Neural cell (in vitro differentiated cells): ENCODE measurements around the gene HRH2. TPM values are rescaled to one million over a fixed set of nuclear protein-coding genes. Genes with fewer than 3 reads are reported as not detected.
A peak's percentile ranks its signal among the peaks of the same experiment; 100 is the strongest.

Source experiments
- H2AFZ ChIP-seq: fragments of 200-600, 300-800 bp; sonication (generic), shearing (Covaris generic); 2 replicates; pipeline ENCODE4 v1.6.0; 2014; ENCODE audit warnings: low read depth, mild to moderate bottlenecking, antibody characterized with exemption, low read length, moderate library complexity
- H3F3A ChIP-seq: fragments of 200-600 bp; shearing (Covaris generic); 2 replicates; pipeline ENCODE4 v1.6.1; 2016; ENCODE audit warnings: mild to moderate bottlenecking, moderate library complexity, mixed read lengths, antibody characterized with exemption, low read length; ENCODE audit not compliant: insufficient read depth, poor library complexity, severe bottlenecking
- H3K27ac ChIP-seq: fragments of 200-600, 300-800 bp; sonication (generic), shearing (Covaris generic); 2 replicates; pipeline ENCODE4 v1.5.1; 2014; ENCODE audit warnings: mild to moderate bottlenecking, low read length, moderate library complexity
- H3K27me3 ChIP-seq: fragments of 300-800, 200-600 bp; sonication (generic), shearing (Covaris generic); 2 replicates; pipeline ENCODE4 v1.6.0; 2014; ENCODE audit warnings: mild to moderate bottlenecking, low read depth, low read length, moderate library complexity; ENCODE audit not compliant: insufficient read depth
- H3K36me3 ChIP-seq: fragments of 300-800, 200-600 bp; sonication (generic), shearing (Covaris generic); 2 replicates; pipeline ENCODE4 v1.5.1; 2014; ENCODE audit warnings: mild to moderate bottlenecking, antibody characterized with exemption, low read length, moderate library complexity; ENCODE audit not compliant: insufficient read depth
- H3K4me2 ChIP-seq: fragments of 300-800, 200-600 bp; sonication (generic), shearing (Covaris generic); 2 replicates; pipeline ENCODE4 v1.6.0; 2014; ENCODE audit warnings: mild to moderate bottlenecking, low read length
- H3K4me3 ChIP-seq: fragments of 300-800, 200-600 bp; sonication (generic), shearing (Covaris generic); 2 replicates; pipeline ENCODE4 v1.5.1; 2014; ENCODE audit warnings: mild to moderate bottlenecking, low read length, moderate library complexity
- H3K79me2 ChIP-seq: fragments of 200-600 bp; shearing (Covaris generic); replicated peaks from 2 replicates; pipeline ENCODE4 v1.6.0; 2014; ENCODE audit warnings: mild to moderate bottlenecking, low read length, moderate library complexity; ENCODE audit not compliant: insufficient read depth
- H3K9ac ChIP-seq: fragments of 300-800, 200-600 bp; sonication (generic), shearing (Covaris generic); 2 replicates; pipeline ENCODE4 v1.6.1; 2016; ENCODE audit warnings: mild to moderate bottlenecking, low read length, mixed read lengths
- H3K9me2 ChIP-seq: fragments of 200-600 bp; shearing (Covaris generic); 2 replicates; pipeline ENCODE4 v1.6.1; 2016; ENCODE audit warnings: mild to moderate bottlenecking, low read length, mixed read lengths; ENCODE audit not compliant: insufficient read depth
- H3K9me3 ChIP-seq: fragments of 200-600, 300-800 bp; sonication (generic), shearing (Covaris generic); 2 replicates; pipeline ENCODE4 v1.6.1; 2016; ENCODE audit warnings: mild to moderate bottlenecking, mixed run types, low read length, moderate library complexity, mixed read lengths
- H4K20me1 ChIP-seq: fragments of 200-600 bp; shearing (Covaris generic); 2 replicates; pipeline ENCODE4 v1.6.1; 2016; ENCODE audit warnings: mild to moderate bottlenecking, mixed run types; ENCODE audit not compliant: insufficient read depth
- EP300 ChIP-seq: fragments of 450-650 bp; conservative IDR thresholded peaks from 2 replicates; pipeline ENCODE4 v1.6.1; 2014; ENCODE audit warnings: antibody characterized with exemption, mild to moderate bottlenecking, moderate library complexity; ENCODE audit not compliant: poor library complexity, severe bottlenecking
- EZH2 ChIP-seq: fragments of 200-600, 300-800 bp; shearing (Covaris generic), sonication (generic); IDR thresholded peaks from 2 replicates; pipeline ENCODE4 v1.6.1; 2014; ENCODE audit warnings: antibody characterized with exemption, low read length, borderline replicate concordance, mild to moderate bottlenecking; ENCODE audit not compliant: insufficient read depth, poor library complexity, severe bottlenecking
- MXI1 ChIP-seq: fragments of 450-650 bp; conservative IDR thresholded peaks from 2 replicates; pipeline ENCODE4 v1.6.1; 2014; ENCODE audit warnings: antibody characterized with exemption, mild to moderate bottlenecking; ENCODE audit not compliant: poor library complexity, severe bottlenecking
- POLR2AphosphoS5 ChIP-seq: IDR thresholded peaks from 2 replicates; pipeline ENCODE4 v1.6.1; 2012
- RAD21 ChIP-seq: fragments of 450-650 bp; conservative IDR thresholded peaks from 2 replicates; pipeline ENCODE4 v1.6.1; 2014; ENCODE audit warnings: antibody characterized with exemption, mild to moderate bottlenecking, moderate library complexity
- REST ChIP-seq: IDR thresholded peaks from 2 replicates; pipeline ENCODE4 v1.6.1; 2012; ENCODE audit warnings: borderline replicate concordance
- TAF1 ChIP-seq: IDR thresholded peaks from 2 replicates; pipeline ENCODE4 v1.6.1; 2012; ENCODE audit warnings: low read depth
- polyA plus RNA-seq: library from polyadenylated mRNA; depleted of rRNA; stranded (reverse); fragments of >200 nt; gene quantifications from 2 replicates; pipeline ENCODE4 v1.2.3, GENCODE V29; 2014
- TF ChIP-seq, protein P1 (sequence below): fragments of 450-650 bp; IDR thresholded peaks from 2 replicates; pipeline ENCODE4 v1.5.1; 2014; ENCODE audit warnings: antibody characterized with exemption, mild to moderate bottlenecking, moderate library complexity; ENCODE audit not compliant: poor library complexity, severe bottlenecking

Gene HRH2
- polyA plus RNA-seq, 1 donor from 2014 or later = 0.09 TPM

DNA sequence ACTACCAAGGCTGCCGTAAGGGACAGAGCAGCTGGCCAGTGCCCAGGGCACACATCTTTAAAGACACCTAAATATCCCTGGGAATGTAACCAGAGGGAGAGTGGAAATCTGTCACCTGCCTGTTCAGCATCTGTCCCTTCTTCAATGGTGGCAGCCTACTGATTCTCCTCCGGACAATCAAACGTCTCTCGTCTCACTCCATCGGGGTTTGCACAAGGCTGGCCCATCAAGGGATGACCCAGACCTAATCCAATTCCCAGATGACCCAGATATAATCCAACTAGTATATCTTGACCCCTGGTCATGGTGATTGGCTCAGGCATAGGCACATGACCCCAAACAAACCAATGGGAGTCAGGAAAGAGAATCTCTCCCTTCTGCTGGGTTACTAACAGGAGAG, 93.5 kb downstream of the HRH2 start:
- H3K27me3 ChIP-seq = no peaks in the 10 kb centered on the region
- peak overlapping the region; percentile 45 for H3K4me3 ChIP-seq
- H3K9me3 ChIP-seq = no peaks in the 10 kb centered on the region
- H3K27ac ChIP-seq = peak overlapping the region; percentile 51
- H3K79me2 ChIP-seq = no peaks in the 10 kb centered on the region
- no peaks in the 10 kb centered on the region for H4K20me1 ChIP-seq
- no peaks in the 10 kb centered on the region for H3F3A ChIP-seq
- H2AFZ ChIP-seq = no peak overlapping the region
- no peaks in the 10 kb centered on the region for H3K9me2 ChIP-seq
- no peak overlapping the region for H3K9ac ChIP-seq
- no peak for TF ChIP-seq MXI1
- no peak for TF ChIP-seq EZH2
- TF ChIP-seq EP300 = no peak
- TF ChIP-seq, protein P1, sequence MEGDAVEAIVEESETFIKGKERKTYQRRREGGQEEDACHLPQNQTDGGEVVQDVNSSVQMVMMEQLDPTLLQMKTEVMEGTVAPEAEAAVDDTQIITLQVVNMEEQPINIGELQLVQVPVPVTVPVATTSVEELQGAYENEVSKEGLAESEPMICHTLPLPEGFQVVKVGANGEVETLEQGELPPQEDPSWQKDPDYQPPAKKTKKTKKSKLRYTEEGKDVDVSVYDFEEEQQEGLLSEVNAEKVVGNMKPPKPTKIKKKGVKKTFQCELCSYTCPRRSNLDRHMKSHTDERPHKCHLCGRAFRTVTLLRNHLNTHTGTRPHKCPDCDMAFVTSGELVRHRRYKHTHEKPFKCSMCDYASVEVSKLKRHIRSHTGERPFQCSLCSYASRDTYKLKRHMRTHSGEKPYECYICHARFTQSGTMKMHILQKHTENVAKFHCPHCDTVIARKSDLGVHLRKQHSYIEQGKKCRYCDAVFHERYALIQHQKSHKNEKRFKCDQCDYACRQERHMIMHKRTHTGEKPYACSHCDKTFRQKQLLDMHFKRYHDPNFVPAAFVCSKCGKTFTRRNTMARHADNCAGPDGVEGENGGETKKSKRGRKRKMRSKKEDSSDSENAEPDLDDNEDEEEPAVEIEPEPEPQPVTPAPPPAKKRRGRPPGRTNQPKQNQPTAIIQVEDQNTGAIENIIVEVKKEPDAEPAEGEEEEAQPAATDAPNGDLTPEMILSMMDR = no peak
- no peak for TF ChIP-seq REST
- TF ChIP-seq TAF1 = no peak
- no peak overlapping the region for H3K4me2 ChIP-seq
- no peaks in the 10 kb centered on the region for H3K36me3 ChIP-seq

- Histone ChIP-seq H3K9me3 (no peaks in the 10 kb centered on the region), H2AFZ (no peak overlapping the region), H3K9ac (no peak overlapping the region), H3F3A (no peaks in the 10 kb centered on the region), H3K4me3 (no peak overlapping the region), H3K9me2 (no peaks in the 10 kb centered on the region), H3K36me3 (no peaks in the 10 kb centered on the region), H3K27me3 (no peaks in the 10 kb centered on the region), H3K79me2 (no peaks in the 10 kb centered on the region), H3K27ac (no peak overlapping the region), H4K20me1 (no peaks in the 10 kb centered on the region), H3K4me2 (no peak overlapping the region)
- no peak for TF ChIP-seq RAD21
- TF ChIP-seq EP300 = peak; percentile 23
- TF ChIP-seq POLR2AphosphoS5 = peak; percentile 33
These were observed 95.1 kb downstream of the HRH2 start for GRCh38 chr5:175752826-175753535.
